K562 (cell line): ENCODE measurements around the gene TRAF3IP1. TPM values are rescaled to one million over a fixed set of nuclear protein-coding genes. Genes with fewer than 3 reads are reported as not detected.

Experiments
- ATAC-seq: fragments of 200-7000 bp; cut with Tn5 transposase; 3 replicates; pipeline ENCODE4 v1.9.1; 2020; ENCODE audit warnings: moderate library complexity
- BruUV-seq: library from RNA; stranded (reverse); fragments of 400-500 nt; replicated peaks from 2 replicates; lab custom pipeline; 2021; lab: Mats Ljungman, UMichigan
- CTCF ChIA-PET: fragments of 300-600 bp; formaldehyde crosslinking; extraction: SDS; loops from one replicate; lab custom pipeline; 2021; ENCODE audit warnings: low intra/inter-chr PET ratio; lab: Yijun Ruan, JAX
- POLR2A ChIA-PET: fragments of 300-600, 350-650 bp; sonication (Branson Sonifier 250); formaldehyde crosslinking; extraction: SDS; loops from one replicate; lab custom pipeline; 2021; ENCODE audit warnings: antibody characterized with exemption, inconsistent platforms; lab: Yijun Ruan, JAX
- DNase-seq, 4 experiments: peaks; one replicate each; pipeline versions ENCODE4 v3.0.0 to v3.0.0-alpha.2; 2011 to 2018; ENCODE audit warnings: low spot score in 3 of 4, mixed read lengths in 3 of 4; ENCODE audit errors: extremely low read depth in 1 of 4
- FAIRE-seq: peaks from 2 replicates; lab custom pipeline; 2011; peaks lifted over from hg19 to GRCh38; lab: Jason Lieb, UNC
- H2AFZ ChIP-seq: 2 replicates; pipeline ENCODE4 v1.6.0; 2011; ENCODE audit warnings: low read depth, low read length, control low read depth, inconsistent platforms
- H3K27ac ChIP-seq: fragments of 200-600 bp; 3 replicates; pipeline ENCODE4 v1.8.0; 2011; ENCODE audit warnings: low read depth, mild to moderate bottlenecking, control low read depth, inconsistent platforms, low read length, moderate library complexity, mixed read lengths; ENCODE audit errors: extremely low read depth
- H3K27me3 ChIP-seq, 2 experiments: fragments of 300-600 bp in 1 of 2; 2 replicates in 1 of 2; 3 replicates in 1 of 2; pipeline versions ENCODE4 v1.6.0 to v1.8.0; 2011; ENCODE audit warnings: inconsistent platforms in 2 of 2, low read length in 2 of 2, mild to moderate bottlenecking in 1 of 2, mixed read lengths in 1 of 2, moderate library complexity in 1 of 2; ENCODE audit not compliant: control insufficient read depth in 2 of 2, insufficient read depth in 2 of 2
- H3K36me3 ChIP-seq: fragments of 300-600 bp; 3 replicates; pipeline ENCODE4 v1.8.0; 2011; ENCODE audit warnings: mild to moderate bottlenecking, low read length, inconsistent platforms; ENCODE audit not compliant: control insufficient read depth, insufficient read depth
- H3K4me1 ChIP-seq, 2 experiments: fragments of 200-600 bp in 1 of 2; replicated peaks in 1 of 2; 2 replicates in 1 of 2; 3 replicates in 1 of 2; pipeline versions ENCODE4 v1.5.1 to v1.8.0; 2011; ENCODE audit warnings: inconsistent platforms in 2 of 2, low read length in 2 of 2, mild to moderate bottlenecking in 1 of 2, mixed read lengths in 1 of 2, moderate library complexity in 1 of 2; ENCODE audit not compliant: control insufficient read depth in 2 of 2, insufficient read depth in 2 of 2
- H3K4me2 ChIP-seq: 2 replicates; pipeline ENCODE4 v1.6.1; 2011; ENCODE audit warnings: low read length, control low read depth, inconsistent platforms, mixed read lengths; ENCODE audit not compliant: insufficient read depth
- H3K4me3 ChIP-seq: fragments of 200-600 bp; sonication (generic), shearing (Covaris generic); 2 replicates; pipeline ENCODE4 v1.5.1; 2016; ENCODE audit warnings: control low read depth, inconsistent platforms
- H3K79me2 ChIP-seq: fragments of 200-600 bp; 3 replicates; pipeline ENCODE4 v1.8.0; 2011; ENCODE audit warnings: low read length, inconsistent platforms; ENCODE audit not compliant: control insufficient read depth, insufficient read depth
- H3K9ac ChIP-seq, 2 experiments: 2 replicates each; pipeline versions ENCODE4 v1.6.0 to v1.6.1; 2011; ENCODE audit warnings: low read depth in 2 of 2, low read length in 2 of 2, control low read depth in 1 of 2, inconsistent platforms in 1 of 2, mild to moderate bottlenecking in 1 of 2, mixed read lengths in 1 of 2; ENCODE audit not compliant: insufficient read depth in 1 of 2
- H3K9me1 ChIP-seq: one replicate; pipeline ENCODE4 v1.6.0; 2011; ENCODE audit warnings: inconsistent platforms, mild to moderate bottlenecking, low read length, moderate library complexity; ENCODE audit not compliant: control insufficient read depth, insufficient read depth
- H3K9me3 ChIP-seq: replicated peaks from 2 replicates; pipeline ENCODE4 v1.5.1; 2011; ENCODE audit warnings: low read depth, low read length, inconsistent platforms; ENCODE audit not compliant: control insufficient read depth, insufficient read depth
- H4K20me1 ChIP-seq: replicated peaks from 2 replicates; pipeline ENCODE4 v1.6.1; 2011; ENCODE audit warnings: low read length, inconsistent platforms, mixed read lengths; ENCODE audit not compliant: control insufficient read depth, insufficient read depth
- MYNN ChIP-seq, 2 experiments: sonication (generic); formaldehyde crosslinking in 1 of 2; IDR thresholded peaks; 2 replicates each; pipeline versions ENCODE4 v1.5.0 to v1.6.1; 2016 to 2020; ENCODE audit warnings: antibody characterized with exemption in 1 of 2, missing genetic modification reagents in 1 of 2
- SRSF1 ChIP-seq: fragments of 200-400 bp; formaldehyde crosslinking; IDR thresholded peaks from 2 replicates; pipeline ENCODE4 v1.6.1; 2017; ENCODE audit warnings: mild to moderate bottlenecking, low read depth, low read length, moderate library complexity
- ZNF445 ChIP-seq: fragments of 250-450 bp; sonication (Bioruptor Pico); IDR thresholded peaks from 2 replicates; pipeline ENCODE4 v1.4.0; 2020; ENCODE audit warnings: low read depth, mild to moderate bottlenecking, moderate library complexity
- ZNF76 ChIP-seq: fragments of 250-450 bp; sonication (Bioruptor Pico); IDR thresholded peaks from 2 replicates; pipeline ENCODE4 v1.4.0; 2020; ENCODE audit warnings: mild to moderate bottlenecking, moderate library complexity, borderline replicate concordance
- WGBS: fragments of 100-300 bp; shearing (Covaris generic); methylation state at CpG from one replicate; pipeline ENCODE4 v1.1.6; 2016; ENCODE audit warnings: low coverage, mixed read lengths; ENCODE audit not compliant: insufficient coverage; ENCODE audit errors: missing lambda C conversion rate; 5-methylcytosine and 5-hydroxymethylcytosine counted together
- in situ Hi-C: fragments of 300-500 bp; cut with MboI; formaldehyde crosslinking; loops from 4 replicates; pipeline ENCODE4 v1.15.0; 2018; ENCODE audit warnings: inconsistent platforms, mixed read lengths
- intact Hi-C: fragments of 100-400 bp; cut with micrococcal nuclease; formaldehyde crosslinking; loops from 2 replicates; pipeline ENCODE4 v1.14.2; 2022
- polyA plus RNA-seq, 8 experiments: library from polyadenylated mRNA; depleted of rRNA in 4 of 8; stranded (reverse) in 5 of 8; unstranded in 3 of 8; fragments of >200 nt; fragmentation: Nextera tagmentation in 2 of 8; fragmentation: Illumina TruSeq in 1 of 8; extraction: Ambion mirVana in 2 of 8; extraction: Trizol in 1 of 8; gene quantifications; 2 replicates each; pipeline versions ENCODE4 v1.2.1 to v1.2.3, GENCODE V29; 2011 to 2014; ENCODE audit warnings: inconsistent platforms in 1 of 8, missing spikeins in 1 of 8
- total RNA-seq, 7 experiments: library from RNA; depleted of rRNA in 6 of 7; stranded (reverse); fragments of >200 nt in 6 of 7; fragmentation: Illumina TruSeq in 2 of 7; extraction: Trizol in 2 of 7; gene quantifications; 2 replicates each; pipeline versions ENCODE4 v1.2.1 to v1.2.3, GENCODE V29; 2011 to 2021; ENCODE audit warnings: low replicate concordance in 1 of 7
- TF ChIP-seq, protein P1 (sequence below), 2 experiments: fragments of 450-650 bp; IDR thresholded peaks; 2 replicates each; pipeline ENCODE4 v1.6.1; 2016; ENCODE audit warnings: mild to moderate bottlenecking in 2 of 2, borderline replicate concordance in 1 of 2, low read depth in 1 of 2, moderate library complexity in 1 of 2
- TF ChIP-seq, protein P2 (sequence below): conservative IDR thresholded peaks from 2 replicates; pipeline ENCODE4 v1.6.1; 2011; ENCODE audit warnings: low read depth, mild to moderate bottlenecking, low read length; ENCODE audit not compliant: control insufficient read depth
- TF ChIP-seq, protein P3 (sequence below): sonication (generic); formaldehyde crosslinking; IDR thresholded peaks from 2 replicates; pipeline ENCODE4 v1.8.1; 2023; ENCODE audit warnings: mild to moderate bottlenecking, missing genetic modification reagents
- TF ChIP-seq, protein P4 (sequence below): fragments of 250-450 bp; sonication (Bioruptor Pico); IDR thresholded peaks from 2 replicates; pipeline ENCODE4 v1.5.1; 2021; ENCODE audit warnings: mild to moderate bottlenecking

TRAF3IP1 gene
- total and polyA plus RNA-seq, 9 of the 15 experiments (the other 6 are each of a cell fraction or from before 2014, with no cell fraction given), result 1.3 to 7.4 (median 3.4) TPM

DNA sequence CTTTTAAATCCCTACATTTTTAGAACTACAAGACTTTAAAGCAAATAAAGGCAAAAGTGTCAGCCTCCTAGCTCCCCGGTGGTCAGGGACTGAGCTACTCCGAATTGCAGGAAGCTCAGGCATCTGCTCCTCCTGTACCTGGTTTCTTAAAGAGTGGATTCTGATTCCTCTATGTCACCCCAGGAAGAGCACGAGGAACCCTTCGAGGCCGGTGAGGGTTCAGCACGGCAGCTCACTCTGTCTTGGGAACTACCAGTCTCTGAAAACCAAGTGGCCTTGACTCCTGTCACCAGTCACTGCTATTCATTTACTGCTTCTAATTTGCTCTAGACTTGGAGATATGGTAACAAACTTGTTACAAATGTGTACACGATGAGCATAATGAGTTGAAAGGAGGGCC is 34.2 kb upstream of the TRAF3IP1 start:
- no peak for DNase-seq
- WGBS, result 58% methylated on average over 6 of the region's 7 CpGs
- H3K9me3 ChIP-seq, result no peaks in the 10 kb centered on the region
- in situ Hi-C loops (no loop called here), intact Hi-C loops (no loop called here)
- peaks cover 52% of the 10 kb centered on the region for H3K79me2 ChIP-seq
- FAIRE-seq, result no peak
- no peaks in the 10 kb centered on the region; a peak in 1 of 5 replicates for H3K27me3 ChIP-seq
- no peak overlapping the region for H3K9ac ChIP-seq
- no peak overlapping the region for H2AFZ ChIP-seq
- ChIA-PET CTCF (no interaction called here), POLR2A (interaction anchor here (0.5 to 1.4 kb wide), 2 partner anchors 25 to 411 kb away, joined by 3 to 4 read pairs; no protein-coding TSS in a partner anchor)
- H4K20me1 ChIP-seq, result no peaks in the 10 kb centered on the region; the same call in 1 of the 2 replicates
- no peak for ATAC-seq
- no peak overlapping the region for H3K27ac ChIP-seq
- peaks cover 5% of the 10 kb centered on the region for H3K9me1 ChIP-seq
- H3K4me2 ChIP-seq, result no peak overlapping the region
- H3K36me3 ChIP-seq, result peaks cover 5% of the 10 kb centered on the region; the same call in 1 of the 3 replicates
- peaks cover 3 to 44% of the 10 kb centered on the region in 2 experiments; a peak in 4 of 5 replicates for H3K4me1 ChIP-seq
- H3K4me3 ChIP-seq, result no peak overlapping the region
- BruUV-seq, result no TSS peak
- TF ChIP-seq ZNF76 (CRISPR knock-in tag), result no peak
- TF ChIP-seq MYNN (IDR thresholded peaks at IDR 0.05), result no peak
- no peak for TF ChIP-seq MYNN (CRISPR knock-in tag; IDR thresholded peaks at IDR 0.05)
- TF ChIP-seq, protein P1, sequence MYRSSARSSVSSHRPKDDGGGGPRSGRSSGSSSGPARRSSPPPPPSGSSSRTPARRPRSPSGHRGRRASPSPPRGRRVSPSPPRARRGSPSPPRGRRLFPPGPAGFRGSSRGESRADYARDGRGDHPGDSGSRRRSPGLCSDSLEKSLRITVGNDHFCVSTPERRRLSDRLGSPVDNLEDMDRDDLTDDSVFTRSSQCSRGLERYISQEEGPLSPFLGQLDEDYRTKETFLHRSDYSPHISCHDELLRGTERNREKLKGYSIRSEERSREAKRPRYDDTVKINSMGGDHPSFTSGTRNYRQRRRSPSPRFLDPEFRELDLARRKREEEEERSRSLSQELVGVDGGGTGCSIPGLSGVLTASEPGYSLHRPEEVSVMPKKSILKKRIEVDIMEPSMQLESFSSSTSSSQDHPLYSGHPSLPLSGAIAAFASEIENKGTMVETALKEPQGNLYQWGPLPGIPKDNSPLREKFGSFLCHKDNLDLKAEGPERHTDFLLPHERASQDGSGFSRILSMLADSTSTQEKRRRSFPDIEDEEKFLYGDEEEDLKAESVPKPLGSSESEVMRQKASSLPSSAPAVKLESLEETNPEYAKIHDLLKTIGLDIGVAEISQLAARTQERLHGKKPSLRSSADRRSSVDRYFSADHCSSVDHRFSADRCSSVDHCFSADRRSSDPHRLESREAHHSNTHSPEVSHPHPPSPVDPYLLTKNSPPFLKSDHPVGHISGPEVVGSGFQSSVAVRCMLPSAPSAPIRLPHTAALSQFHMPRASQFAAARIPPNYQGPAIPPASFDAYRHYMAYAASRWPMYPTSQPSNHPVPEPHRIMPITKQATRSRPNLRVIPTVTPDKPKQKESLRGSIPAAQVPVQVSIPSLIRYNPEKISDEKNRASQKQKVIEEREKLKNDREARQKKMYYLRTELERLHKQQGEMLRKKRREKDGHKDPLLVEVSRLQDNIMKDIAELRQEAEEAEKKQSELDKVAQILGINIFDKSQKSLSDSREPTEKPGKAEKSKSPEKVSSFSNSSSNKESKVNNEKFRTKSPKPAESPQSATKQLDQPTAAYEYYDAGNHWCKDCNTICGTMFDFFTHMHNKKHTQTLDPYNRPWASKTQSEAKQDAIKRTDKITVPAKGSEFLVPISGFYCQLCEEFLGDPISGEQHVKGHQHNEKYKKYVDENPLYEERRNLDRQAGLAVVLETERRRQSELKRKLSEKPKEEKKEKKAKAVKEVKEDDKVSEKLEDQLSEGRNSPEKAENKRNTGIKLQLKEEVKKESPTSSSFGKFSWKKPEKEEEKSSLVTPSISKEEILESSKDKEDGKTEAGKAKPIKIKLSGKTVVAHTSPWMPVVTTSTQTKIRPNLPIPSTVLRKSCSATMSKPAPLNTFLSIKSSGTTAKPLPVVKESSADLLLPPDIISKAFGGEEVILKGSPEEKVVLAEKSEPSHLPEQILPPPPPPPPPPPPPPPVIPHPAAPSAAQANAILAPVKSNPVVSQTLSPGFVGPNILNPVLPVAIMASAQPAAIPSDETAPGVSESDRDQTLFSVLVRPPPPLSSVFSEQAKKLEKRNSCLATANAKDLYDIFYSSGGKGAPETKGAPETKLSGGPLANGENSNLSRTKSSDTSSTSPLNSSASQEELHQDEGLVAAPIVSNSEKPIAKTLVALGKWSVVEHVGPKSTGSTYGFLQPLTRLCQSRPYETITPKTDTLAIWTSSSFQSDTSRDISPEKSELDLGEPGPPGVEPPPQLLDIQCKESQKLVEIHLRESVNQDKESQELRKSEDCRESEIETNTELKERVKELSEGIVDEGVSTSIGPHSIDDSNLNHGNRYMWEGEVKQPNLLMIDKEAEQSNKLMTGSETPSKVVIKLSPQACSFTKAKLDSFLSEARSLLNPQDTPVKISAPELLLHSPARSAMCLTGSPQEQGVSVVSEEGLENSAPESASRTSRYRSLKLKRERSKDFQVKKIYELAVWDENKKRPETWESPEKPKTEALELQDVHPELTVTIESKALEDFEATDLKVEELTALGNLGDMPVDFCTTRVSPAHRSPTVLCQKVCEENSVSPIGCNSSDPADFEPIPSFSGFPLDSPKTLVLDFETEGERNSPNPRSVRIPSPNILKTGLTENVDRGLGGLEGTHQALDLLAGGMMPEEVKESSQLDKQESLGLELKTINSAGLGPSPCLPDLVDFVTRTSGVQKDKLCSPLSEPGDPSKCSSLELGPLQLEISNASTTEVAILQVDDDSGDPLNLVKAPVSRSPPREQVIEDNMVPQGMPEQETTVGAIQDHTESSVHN (IDR thresholded peaks at IDR 0.05; ENCODE audit: borderline replicate concordance in 1 of 2, low read depth in 1 of 2), result no peak
- TF ChIP-seq, protein P2, sequence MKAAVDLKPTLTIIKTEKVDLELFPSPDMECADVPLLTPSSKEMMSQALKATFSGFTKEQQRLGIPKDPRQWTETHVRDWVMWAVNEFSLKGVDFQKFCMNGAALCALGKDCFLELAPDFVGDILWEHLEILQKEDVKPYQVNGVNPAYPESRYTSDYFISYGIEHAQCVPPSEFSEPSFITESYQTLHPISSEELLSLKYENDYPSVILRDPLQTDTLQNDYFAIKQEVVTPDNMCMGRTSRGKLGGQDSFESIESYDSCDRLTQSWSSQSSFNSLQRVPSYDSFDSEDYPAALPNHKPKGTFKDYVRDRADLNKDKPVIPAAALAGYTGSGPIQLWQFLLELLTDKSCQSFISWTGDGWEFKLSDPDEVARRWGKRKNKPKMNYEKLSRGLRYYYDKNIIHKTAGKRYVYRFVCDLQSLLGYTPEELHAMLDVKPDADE, result no peak
- no peak for TF ChIP-seq SRSF1
- no peak for TF ChIP-seq ZNF445 (CRISPR knock-in tag)
- TF ChIP-seq, protein P3, sequence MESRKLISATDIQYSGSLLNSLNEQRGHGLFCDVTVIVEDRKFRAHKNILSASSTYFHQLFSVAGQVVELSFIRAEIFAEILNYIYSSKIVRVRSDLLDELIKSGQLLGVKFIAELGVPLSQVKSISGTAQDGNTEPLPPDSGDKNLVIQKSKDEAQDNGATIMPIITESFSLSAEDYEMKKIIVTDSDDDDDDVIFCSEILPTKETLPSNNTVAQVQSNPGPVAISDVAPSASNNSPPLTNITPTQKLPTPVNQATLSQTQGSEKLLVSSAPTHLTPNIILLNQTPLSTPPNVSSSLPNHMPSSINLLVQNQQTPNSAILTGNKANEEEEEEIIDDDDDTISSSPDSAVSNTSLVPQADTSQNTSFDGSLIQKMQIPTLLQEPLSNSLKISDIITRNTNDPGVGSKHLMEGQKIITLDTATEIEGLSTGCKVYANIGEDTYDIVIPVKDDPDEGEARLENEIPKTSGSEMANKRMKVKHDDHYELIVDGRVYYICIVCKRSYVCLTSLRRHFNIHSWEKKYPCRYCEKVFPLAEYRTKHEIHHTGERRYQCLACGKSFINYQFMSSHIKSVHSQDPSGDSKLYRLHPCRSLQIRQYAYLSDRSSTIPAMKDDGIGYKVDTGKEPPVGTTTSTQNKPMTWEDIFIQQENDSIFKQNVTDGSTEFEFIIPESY, result no peak
- TF ChIP-seq, protein P4, sequence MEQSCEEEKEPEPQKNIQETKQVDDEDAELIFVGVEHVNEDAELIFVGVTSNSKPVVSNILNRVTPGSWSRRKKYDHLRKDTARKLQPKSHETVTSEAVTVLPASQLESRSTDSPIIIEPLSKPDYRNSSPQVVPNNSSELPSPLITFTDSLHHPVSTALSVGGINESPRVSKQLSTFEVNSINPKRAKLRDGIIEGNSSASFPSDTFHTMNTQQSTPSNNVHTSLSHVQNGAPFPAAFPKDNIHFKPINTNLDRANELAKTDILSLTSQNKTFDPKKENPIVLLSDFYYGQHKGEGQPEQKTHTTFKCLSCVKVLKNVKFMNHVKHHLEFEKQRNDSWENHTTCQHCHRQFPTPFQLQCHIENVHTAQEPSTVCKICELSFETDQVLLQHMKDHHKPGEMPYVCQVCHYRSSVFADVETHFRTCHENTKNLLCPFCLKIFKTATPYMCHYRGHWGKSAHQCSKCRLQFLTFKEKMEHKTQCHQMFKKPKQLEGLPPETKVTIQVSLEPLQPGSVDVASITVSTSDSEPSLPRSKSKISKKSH (CRISPR knock-in tag), result no peak
